TTC549 (cell line): ENCODE measurements around the gene CYTIP.
"Not testable (repeated sequence)": the region's sequence is repeated elsewhere in the genome, so short reads cannot be mapped to it uniquely, and the experiment has no call there.

Experiments
- FAIRE-seq: peaks from 2 replicates; lab custom pipeline; 2012; peaks lifted over from hg19 to GRCh38; lab: Jason Lieb, UNC

CYTIP gene

DNA sequence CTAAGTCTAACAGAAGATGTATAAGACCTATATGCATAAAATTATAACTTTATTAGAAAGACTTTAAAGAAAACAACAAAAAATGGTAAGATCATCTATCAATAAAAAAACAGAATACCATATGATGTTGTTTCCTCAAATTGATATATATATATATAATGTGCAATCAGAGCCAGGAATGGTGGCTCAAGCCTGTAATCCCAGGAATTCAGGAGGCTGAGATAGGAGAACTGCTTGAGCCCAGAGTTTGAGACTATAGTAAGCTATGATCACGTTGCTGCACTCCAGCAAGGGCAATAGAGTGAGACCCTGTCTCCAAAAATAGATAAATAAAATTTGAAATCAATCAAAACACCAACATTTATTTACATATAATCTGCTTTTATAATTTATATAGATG lies 19.5 kb downstream of the CYTIP start:
- no peak for FAIRE-seq

DNA sequence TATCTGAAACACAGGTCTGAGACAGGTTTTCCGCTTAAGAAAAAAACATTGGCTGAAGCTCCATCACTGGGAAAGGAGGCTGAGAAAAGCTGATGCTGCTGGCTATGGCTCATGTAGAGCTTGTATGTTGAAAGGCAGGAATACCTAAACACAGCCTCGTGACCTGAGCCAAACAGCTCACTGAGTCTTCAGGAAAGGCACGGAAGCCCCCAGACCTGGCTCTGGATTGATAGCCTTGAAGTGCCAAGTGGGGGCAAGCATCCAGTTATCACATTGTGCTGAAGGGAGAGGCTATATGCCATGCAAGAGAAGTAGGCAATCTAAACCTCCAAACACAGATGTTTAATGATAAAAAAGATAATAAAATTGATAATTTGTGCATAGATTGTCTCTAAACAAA lies 21.9 kb downstream of the CYTIP start:
- no peak for FAIRE-seq

DNA sequence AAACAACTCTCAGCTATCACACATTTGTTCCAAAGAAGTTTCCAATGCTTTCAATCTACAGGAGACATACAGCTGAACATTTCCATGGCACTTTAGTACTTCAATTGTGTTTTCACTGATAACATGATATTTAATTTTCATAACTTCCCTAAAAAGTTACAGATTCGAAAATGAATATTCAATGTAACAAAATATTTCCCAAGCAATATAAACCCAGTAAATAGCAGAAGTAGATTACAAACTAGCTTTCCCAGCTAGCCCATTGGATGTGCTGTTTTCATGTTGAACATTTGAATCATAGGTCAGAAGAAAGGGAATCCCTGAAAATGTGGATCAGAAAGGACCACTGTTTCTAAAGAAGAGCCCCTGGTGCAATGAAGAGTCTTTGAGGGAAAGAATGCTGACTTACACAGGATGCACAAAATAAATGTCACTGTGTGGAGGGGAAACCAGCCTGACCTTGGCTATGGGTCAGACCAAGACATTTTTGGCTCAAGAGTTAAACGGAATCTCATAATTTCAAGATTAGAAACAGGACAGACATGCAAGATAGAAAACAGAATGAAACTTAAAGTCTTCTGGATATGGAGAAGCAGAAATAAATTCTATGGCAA lies 22.5 kb downstream of the CYTIP start:
- FAIRE-seq: no peak

DNA sequence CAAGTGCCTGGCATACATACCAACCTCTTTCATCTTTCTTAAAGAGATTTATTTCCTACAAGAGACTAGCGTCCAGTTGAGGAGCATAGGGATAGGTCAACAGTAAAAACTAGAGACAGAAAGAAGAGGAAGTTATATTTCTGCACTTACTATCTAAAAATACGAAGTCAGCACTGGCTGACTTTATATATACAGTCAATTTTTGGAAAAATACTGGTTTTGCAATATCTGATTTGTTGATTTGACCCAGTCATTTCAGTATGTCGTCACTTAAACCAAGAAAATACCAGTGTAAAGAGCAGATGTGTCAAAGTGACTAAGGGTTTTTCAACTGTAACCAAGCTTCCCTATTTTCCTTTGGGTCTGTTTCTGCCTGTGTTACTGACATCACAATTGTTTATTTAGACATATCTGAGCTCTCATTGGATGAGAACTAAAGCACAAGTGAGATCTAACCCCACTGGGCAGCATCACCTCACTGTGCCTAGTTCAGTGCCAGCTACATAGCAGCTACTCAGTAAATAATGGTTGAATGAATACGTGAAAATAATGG lies 23.0 kb downstream of the CYTIP start:
- no peak for FAIRE-seq

DNA sequence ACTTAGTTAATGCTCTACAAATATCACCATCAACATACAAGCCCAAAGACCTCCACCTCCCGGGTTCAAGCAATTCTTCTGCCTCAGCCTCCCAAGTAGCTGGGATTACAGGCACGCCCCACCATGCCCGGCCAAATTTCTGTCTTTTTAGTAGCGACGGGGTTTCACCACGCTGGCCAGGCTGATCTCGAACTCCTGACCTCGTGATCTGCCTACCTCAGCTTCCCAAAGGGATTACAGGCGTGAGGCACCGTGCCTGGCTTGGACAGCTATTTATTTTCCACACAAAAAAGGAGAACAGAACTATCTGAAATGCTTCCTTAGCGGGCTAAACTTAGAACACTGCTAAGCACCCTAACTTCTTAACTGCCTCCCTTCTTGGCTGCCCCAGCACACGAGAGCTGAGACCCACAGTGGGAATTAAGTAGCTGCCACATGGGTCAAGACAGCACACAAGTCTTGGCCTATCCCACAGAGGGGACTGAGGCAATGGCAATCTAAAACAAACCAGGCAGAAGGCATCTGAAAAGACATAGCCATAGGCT lies 24.8 kb downstream of the CYTIP start:
- FAIRE-seq: no peak

DNA sequence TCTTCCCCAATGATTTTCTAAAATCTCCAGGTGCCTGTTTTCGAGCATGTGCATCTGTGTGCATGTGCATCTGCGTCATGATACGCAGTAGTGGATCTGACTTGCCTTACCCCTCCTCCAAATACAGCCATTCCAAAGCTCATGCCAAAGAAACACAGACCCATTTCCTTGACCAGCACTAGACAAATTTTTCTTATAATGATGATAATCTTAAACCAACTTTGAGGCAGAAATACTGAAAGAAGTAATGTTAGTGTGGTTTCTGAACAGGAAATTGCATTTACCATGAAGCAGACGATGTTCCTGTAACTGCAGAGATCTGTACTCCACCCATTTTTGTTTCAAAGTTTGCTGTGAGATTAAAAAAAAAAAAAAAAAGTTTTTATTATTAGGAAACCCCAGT lies 25.6 kb downstream of the CYTIP start:
- FAIRE-seq: no peak

DNA sequence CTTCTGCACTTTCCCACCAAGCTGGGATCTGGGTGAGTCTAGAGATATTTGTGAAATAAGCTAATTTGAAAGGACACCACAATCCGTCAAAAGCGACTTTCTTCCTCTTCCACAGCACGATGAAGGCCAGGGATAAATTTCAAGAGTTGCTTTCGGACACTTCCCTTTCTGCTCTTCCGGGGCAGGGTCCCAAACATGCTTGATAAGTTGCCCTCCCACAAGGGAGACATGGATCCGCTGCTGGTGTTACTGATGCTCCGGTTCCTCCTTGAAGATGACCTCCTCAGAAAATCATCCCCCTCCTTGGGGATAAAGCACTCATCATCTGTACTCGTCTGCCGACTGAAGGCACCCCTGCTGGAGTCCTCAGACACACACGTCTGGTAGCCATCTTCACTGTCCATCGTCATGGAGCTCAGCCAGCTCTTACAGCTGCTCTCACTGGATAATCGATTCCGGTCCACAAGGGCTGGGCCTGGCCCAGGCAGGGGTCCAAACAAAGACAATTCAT lies 28.2 kb downstream of the CYTIP start:
- no peak for FAIRE-seq

DNA sequence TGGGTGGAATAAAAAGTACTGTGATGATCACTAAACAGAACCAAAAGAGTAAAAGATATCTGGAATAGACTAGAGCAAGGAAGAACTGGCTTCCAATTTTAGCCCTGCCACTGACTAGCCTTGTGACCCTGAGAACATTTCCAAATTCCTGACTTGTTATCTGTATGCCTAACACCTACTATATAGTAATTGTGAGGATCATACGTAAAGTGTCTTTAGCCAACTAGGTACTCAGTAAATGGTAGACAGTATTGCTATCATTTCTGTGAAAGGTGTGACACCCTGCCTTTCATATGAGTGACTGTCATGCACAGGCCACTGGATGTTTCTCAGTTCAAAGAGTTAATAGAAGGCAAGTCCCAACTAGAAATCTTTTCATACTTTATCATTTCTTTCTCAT lies 29.8 kb downstream of the CYTIP start:
- no peak for FAIRE-seq

DNA sequence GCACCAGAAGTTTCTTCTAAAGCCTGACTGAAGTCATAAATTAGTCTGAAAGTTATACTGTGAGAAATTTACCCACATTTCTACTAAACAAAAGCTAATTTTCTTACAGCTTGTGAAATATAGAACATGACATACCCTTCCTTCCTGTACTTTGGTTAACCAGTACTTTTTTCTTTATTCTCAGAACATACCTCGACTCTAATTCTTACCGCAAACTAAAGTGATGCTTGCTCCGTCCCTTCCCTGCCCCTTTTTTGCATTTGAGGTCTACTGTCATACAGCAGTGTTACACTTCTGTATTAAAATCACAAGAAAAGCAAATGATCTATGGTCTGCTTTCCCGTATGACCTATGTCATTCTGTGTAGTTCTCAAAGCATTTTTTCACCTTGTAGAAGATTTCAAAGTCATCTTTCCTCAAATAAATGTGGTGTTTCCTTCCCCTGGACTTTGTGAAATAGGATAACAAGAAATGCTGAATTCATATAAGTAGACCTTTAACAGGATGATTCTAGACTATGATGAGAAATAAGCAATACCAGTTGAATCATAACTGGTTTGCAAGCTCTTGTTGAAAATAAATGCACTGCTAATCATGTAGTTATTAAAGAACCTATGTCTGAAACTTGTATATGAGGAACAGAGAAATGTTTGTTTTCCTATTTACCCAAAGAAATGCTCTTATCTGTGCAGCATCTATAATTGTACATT lies 30.4 kb downstream of the CYTIP start:
- no peak for FAIRE-seq

DNA sequence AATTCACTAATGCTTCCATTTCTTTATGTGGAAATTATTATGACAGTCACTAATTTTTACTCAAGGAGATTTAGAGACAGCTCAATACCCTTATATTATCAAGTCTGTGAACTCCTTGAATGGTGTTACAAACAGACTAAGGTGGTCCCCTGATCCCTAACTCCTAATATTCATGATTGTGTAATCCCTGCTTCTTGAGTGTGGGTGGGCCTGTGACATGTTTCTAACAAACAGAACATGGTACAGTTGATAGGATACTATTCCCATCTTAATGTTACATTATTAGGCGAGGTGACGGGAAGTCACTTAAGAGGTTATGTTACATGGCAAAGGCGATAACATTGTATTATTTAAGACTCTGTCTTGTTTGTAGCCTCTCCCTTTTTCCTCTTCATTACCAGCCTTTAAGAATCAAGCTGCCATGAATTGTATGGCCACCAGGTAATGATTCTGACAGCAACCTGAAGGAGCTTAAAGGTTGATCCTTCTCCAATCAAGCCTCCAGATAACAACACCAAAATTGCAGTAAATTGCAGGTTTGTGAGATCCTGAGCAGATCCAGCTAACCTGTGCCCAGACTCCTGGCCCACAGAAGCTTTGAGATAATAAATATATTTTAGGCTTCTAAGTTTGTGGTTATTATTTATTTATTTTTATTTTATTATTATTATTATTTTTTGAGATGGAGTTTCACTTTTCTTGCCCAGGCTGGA lies 32.1 kb downstream of the CYTIP start:
- FAIRE-seq: no peak

DNA sequence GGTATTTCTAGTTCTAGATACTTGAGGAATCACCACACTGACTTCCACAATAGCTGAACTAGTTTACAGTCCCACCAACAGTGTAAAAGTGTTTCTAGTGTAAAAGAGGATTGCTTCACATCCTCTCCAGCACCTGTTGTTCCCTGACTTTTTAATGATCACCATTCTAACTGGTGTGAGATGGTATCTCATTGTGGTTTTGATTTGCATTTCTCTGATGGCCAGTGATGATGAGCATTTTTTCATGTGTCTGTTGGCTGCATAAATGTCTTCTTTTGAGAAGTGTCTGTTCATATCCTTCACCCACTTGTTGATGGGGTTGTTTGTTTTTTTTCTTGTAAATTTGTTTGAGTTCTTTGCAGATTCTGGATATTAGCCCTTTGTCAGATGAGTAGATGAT lies 38.5 kb downstream of the CYTIP start:
- not testable (repeated sequence) for FAIRE-seq

DNA sequence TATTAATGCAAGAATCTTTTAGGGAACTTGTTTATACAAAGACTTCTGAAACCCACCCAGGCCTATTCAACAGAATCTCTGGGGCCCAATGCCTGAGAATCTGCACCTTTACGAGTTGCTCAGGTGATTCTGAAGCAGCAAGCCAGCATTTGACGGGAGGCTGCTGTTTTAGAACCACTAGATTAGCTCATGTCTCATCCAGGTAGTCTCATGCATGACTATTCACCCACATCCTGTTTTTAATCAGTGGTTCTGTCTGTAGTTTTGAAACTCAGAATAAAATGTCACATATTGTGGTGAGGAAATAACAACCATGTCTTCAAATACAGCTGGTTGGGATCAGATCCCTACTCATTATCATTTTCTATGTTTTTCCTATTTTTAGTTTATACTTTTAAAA lies 39.5 kb downstream of the CYTIP start:
- FAIRE-seq: no peak

DNA sequence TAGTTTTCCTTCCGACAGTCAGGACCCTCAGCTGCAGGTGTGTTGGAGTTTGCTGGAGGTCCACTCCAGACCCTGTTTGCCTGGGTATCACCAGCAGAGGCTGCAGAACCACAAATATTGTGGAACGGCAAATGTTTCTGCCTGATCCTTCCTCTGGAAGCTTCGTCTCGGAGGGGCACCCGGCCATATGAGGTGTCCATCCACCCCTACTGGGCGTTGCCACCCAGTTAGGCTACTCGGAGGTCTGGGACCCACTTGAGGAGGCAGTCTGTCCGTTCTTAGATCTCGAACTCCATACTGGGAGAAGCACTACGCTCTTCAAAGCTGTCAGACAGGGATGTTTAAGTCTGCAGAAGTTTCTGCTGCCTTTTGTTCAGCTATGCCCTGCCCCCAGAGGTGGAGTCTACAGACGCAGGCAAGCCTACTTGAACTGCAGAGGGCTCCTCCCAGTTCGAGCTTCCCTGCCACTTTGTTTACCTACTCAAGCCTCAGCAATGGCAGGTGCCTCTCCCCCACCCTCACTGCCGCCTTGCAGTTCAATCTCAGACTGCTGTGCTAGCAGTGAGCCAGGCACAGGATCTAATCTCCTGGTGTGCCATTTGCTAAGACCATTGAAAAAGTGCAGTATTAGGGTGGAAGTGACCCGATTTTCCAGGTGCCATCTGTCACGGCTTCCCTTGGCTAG lies 40.9 kb downstream of the CYTIP start:
- FAIRE-seq: not testable (repeated sequence)

DNA sequence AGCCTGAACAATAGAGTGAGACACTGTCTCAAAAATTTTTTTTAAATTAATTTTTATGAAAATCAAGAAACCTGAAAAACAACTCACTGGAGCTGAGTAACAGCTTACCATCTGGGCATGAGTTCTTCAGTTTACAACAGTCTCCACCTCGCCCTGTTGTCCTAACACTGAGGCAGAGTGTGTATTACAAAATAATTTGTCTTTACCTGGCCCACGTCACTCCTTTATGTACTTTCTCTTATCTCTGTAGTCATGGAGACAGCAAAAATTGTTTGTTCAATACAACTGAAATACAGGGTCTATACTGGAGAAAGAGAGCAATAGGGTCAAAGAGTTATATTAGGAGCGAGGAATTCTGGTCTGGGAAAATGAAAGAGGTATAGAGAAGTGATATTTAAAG lies 48.1 kb downstream of the CYTIP start:
- FAIRE-seq: no peak

DNA sequence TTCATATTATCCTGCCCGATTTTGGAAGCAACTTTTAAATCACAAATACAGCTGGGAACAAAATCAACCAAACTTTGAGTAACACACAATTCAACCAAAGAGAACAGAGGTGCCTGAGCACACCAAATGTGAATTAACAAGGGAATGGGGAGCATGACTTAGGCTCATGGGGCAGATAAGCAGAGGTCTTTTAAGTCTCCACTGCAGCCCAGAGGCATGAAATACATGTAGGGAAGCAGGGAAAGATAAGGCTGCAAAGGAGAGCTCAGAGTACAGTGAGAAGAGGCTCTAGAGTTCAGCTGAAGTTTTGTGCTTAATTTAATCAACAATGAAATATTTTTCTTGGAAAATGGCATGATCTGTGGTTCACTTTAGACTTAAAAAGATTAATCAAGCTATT lies 49.0 kb downstream of the CYTIP start:
- FAIRE-seq: no peak

DNA sequence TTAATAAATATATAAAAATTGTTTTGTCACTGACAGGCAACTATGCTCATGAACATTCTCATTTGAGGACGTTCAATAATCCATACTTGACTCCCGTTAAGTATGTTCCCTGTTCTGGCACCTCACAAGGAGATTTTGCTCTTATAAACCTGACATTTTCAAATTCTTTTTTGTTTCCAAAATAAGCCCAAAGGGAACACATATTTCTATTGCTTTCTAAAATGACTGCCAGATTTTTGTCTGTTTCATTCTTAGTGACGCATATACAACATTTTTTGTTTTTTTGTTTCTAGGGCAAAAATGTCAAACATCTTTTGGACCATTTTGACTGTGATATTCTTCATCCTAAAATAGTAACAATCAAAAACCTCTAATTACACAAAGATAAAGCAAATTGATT lies 50.5 kb downstream of the CYTIP start:
- no peak for FAIRE-seq

DNA sequence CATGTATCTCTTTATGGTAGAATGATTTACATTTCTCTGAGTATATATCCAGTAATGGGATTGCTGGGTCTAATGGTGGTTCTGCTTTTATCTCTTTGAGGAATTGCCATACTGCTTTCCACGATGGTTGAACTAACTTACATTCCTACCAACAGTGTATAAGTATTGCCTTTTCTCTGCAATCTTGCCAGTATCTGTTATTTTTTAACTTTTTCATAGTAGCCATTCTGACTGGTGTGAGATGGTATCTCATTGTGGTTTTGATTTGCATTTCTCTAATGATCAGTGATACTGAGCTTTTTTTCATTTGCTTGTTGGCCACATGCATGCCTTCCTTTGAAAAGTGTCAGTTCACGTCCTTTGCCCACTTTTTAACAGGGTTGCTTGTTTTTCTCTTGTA lies 55.1 kb downstream of the CYTIP start:
- no peak for FAIRE-seq

DNA sequence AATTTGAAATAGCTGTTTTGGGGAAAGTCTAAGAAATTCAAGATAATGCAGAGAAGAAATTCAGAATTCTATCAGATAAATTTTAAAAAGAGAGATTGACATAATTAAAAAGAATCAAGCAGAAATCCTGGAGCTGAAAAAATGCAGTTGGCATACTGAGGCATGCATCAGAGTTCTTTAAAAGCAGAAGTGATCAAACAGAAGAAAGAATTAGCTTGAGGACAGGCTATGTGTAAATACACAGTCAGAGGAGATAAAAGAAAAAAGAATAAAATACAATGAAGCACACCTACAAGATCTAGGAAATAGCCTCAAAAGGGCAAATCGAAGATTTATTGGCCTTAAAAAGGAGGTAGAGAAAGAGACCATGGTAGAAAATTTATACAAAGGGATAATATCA lies 57.1 kb downstream of the CYTIP start:
- no peak for FAIRE-seq

DNA sequence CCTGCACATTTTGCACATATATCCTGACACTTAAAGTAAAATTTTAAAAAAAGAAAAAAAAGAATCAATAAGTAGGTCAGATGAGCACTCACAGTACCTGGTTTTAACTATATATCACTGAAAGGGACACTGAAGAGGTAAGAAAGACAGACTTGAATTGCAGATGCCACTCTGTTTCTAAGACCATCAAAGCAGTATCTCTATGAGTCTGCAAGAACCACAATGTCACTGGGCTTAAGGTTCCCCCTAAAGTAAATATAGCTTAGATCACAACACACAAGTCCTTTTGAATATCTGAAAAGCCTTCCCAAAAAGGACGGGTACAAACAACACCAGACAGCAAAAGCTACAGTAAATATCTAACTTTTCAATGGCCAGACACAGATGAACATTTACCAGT lies 57.6 kb downstream of the CYTIP start:
- no peak for FAIRE-seq

DNA sequence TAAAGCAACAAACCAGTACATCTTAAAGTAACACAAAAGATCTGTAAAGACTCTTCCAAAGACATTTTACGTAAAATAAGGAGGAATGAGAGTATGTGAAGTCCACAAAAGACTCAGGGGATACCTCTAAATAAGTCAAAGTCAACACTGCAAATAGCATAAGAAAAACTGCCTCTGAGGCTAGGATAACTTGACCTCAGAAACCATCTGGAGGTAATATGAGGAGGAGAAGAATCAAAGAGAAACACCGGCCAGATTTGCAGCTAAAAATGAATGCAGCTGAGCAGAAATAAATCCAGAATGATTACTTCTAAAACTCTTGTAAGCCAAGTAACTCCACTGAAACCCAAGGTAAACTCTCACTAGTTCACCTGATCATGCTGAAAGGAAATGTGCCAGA lies 66.0 kb downstream of the CYTIP start:
- no peak for FAIRE-seq

DNA sequence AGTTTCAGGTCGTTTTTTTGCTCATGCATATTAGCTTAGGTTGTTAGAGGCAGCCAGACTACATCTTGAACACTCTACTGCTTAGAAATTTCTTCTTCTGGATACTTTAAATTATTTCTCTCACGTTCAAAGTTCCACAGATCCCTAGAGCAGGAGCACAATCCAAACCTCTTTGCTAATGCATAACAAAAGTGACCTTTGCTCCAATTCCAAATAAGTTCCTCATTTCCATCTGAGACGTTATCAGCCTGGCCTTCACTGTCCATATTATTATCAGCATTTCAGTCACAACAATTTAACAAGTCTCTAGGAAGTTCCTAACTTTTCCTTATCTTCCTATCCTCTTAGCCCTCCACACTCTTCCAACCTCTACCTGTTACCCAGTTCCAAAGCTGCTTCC lies 67.8 kb downstream of the CYTIP start:
- FAIRE-seq: no peak

DNA sequence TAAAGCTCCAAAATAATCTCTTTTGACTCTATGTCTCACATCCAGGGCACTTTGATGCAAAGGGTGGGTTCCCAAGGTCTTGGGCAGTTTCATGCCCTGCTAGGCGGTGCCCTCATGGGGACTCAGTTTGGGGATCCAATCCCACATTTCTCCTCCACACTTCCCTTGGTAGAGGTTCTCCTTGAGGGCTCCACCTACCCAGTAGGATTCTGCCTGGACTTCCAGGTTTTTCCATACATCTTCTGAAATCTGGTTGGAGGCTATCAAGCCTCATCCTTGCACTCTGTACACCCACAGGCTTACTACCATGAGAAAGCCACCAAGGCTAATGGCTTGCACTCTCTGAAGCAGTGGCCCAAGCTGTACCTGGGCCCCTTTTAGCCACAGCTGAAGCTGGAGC lies 68.5 kb downstream of the CYTIP start:
- FAIRE-seq: no peak
